Neural cell (in vitro differentiated cells): ENCODE measurements around the gene GOLGA3. TPM values are rescaled to one million over a fixed set of nuclear protein-coding genes. Genes with fewer than 3 reads are reported as not detected.

ENCODE experiments used
- H2AFZ ChIP-seq: fragments of 200-600, 300-800 bp; sonication (generic), shearing (Covaris generic); 2 replicates; pipeline ENCODE4 v1.6.0; 2014; ENCODE audit warnings: low read depth, mild to moderate bottlenecking, antibody characterized with exemption, low read length, moderate library complexity
- H3F3A ChIP-seq: fragments of 200-600 bp; shearing (Covaris generic); 2 replicates; pipeline ENCODE4 v1.6.1; 2016; ENCODE audit warnings: mild to moderate bottlenecking, moderate library complexity, mixed read lengths, antibody characterized with exemption, low read length; ENCODE audit not compliant: insufficient read depth, poor library complexity, severe bottlenecking
- H3K27ac ChIP-seq: fragments of 200-600, 300-800 bp; sonication (generic), shearing (Covaris generic); 2 replicates; pipeline ENCODE4 v1.5.1; 2014; ENCODE audit warnings: mild to moderate bottlenecking, low read length, moderate library complexity
- H3K27me3 ChIP-seq: fragments of 300-800, 200-600 bp; sonication (generic), shearing (Covaris generic); 2 replicates; pipeline ENCODE4 v1.6.0; 2014; ENCODE audit warnings: mild to moderate bottlenecking, low read depth, low read length, moderate library complexity; ENCODE audit not compliant: insufficient read depth
- H3K36me3 ChIP-seq: fragments of 300-800, 200-600 bp; sonication (generic), shearing (Covaris generic); 2 replicates; pipeline ENCODE4 v1.5.1; 2014; ENCODE audit warnings: mild to moderate bottlenecking, antibody characterized with exemption, low read length, moderate library complexity; ENCODE audit not compliant: insufficient read depth
- H3K4me2 ChIP-seq: fragments of 300-800, 200-600 bp; sonication (generic), shearing (Covaris generic); 2 replicates; pipeline ENCODE4 v1.6.0; 2014; ENCODE audit warnings: mild to moderate bottlenecking, low read length
- H3K4me3 ChIP-seq: fragments of 300-800, 200-600 bp; sonication (generic), shearing (Covaris generic); 2 replicates; pipeline ENCODE4 v1.5.1; 2014; ENCODE audit warnings: mild to moderate bottlenecking, low read length, moderate library complexity
- H3K79me2 ChIP-seq: fragments of 200-600 bp; shearing (Covaris generic); replicated peaks from 2 replicates; pipeline ENCODE4 v1.6.0; 2014; ENCODE audit warnings: mild to moderate bottlenecking, low read length, moderate library complexity; ENCODE audit not compliant: insufficient read depth
- H3K9ac ChIP-seq: fragments of 300-800, 200-600 bp; sonication (generic), shearing (Covaris generic); 2 replicates; pipeline ENCODE4 v1.6.1; 2016; ENCODE audit warnings: mild to moderate bottlenecking, low read length, mixed read lengths
- H3K9me2 ChIP-seq: fragments of 200-600 bp; shearing (Covaris generic); 2 replicates; pipeline ENCODE4 v1.6.1; 2016; ENCODE audit warnings: mild to moderate bottlenecking, low read length, mixed read lengths; ENCODE audit not compliant: insufficient read depth
- H3K9me3 ChIP-seq: fragments of 200-600, 300-800 bp; sonication (generic), shearing (Covaris generic); 2 replicates; pipeline ENCODE4 v1.6.1; 2016; ENCODE audit warnings: mild to moderate bottlenecking, mixed run types, low read length, moderate library complexity, mixed read lengths
- H4K20me1 ChIP-seq: fragments of 200-600 bp; shearing (Covaris generic); 2 replicates; pipeline ENCODE4 v1.6.1; 2016; ENCODE audit warnings: mild to moderate bottlenecking, mixed run types; ENCODE audit not compliant: insufficient read depth
- EP300 ChIP-seq: fragments of 450-650 bp; conservative IDR thresholded peaks from 2 replicates; pipeline ENCODE4 v1.6.1; 2014; ENCODE audit warnings: antibody characterized with exemption, mild to moderate bottlenecking, moderate library complexity; ENCODE audit not compliant: poor library complexity, severe bottlenecking
- EZH2 ChIP-seq: fragments of 200-600, 300-800 bp; shearing (Covaris generic), sonication (generic); IDR thresholded peaks from 2 replicates; pipeline ENCODE4 v1.6.1; 2014; ENCODE audit warnings: antibody characterized with exemption, low read length, borderline replicate concordance, mild to moderate bottlenecking; ENCODE audit not compliant: insufficient read depth, poor library complexity, severe bottlenecking
- MXI1 ChIP-seq: fragments of 450-650 bp; conservative IDR thresholded peaks from 2 replicates; pipeline ENCODE4 v1.6.1; 2014; ENCODE audit warnings: antibody characterized with exemption, mild to moderate bottlenecking; ENCODE audit not compliant: poor library complexity, severe bottlenecking
- POLR2AphosphoS5 ChIP-seq: IDR thresholded peaks from 2 replicates; pipeline ENCODE4 v1.6.1; 2012
- RAD21 ChIP-seq: fragments of 450-650 bp; conservative IDR thresholded peaks from 2 replicates; pipeline ENCODE4 v1.6.1; 2014; ENCODE audit warnings: antibody characterized with exemption, mild to moderate bottlenecking, moderate library complexity
- SMC3 ChIP-seq: fragments of 450-650 bp; conservative IDR thresholded peaks from 2 replicates; pipeline ENCODE4 v1.6.1; 2014; ENCODE audit warnings: antibody characterized with exemption, mild to moderate bottlenecking, moderate library complexity; ENCODE audit not compliant: poor library complexity
- TAF1 ChIP-seq: IDR thresholded peaks from 2 replicates; pipeline ENCODE4 v1.6.1; 2012; ENCODE audit warnings: low read depth
- polyA plus RNA-seq: library from polyadenylated mRNA; depleted of rRNA; stranded (reverse); fragments of >200 nt; gene quantifications from 2 replicates; pipeline ENCODE4 v1.2.3, GENCODE V29; 2014
- TF ChIP-seq, protein P1 (sequence below): fragments of 450-650 bp; IDR thresholded peaks from 2 replicates; pipeline ENCODE4 v1.5.1; 2014; ENCODE audit warnings: antibody characterized with exemption, mild to moderate bottlenecking, moderate library complexity; ENCODE audit not compliant: poor library complexity, severe bottlenecking
- TF ChIP-seq, protein P2 (sequence below): IDR thresholded peaks from 2 replicates; pipeline ENCODE4 v1.6.1; 2012; ENCODE audit warnings: borderline replicate concordance

GOLGA3 gene
- polyA plus RNA-seq, 1 donor from 2014 or later = 16.7 TPM

DNA sequence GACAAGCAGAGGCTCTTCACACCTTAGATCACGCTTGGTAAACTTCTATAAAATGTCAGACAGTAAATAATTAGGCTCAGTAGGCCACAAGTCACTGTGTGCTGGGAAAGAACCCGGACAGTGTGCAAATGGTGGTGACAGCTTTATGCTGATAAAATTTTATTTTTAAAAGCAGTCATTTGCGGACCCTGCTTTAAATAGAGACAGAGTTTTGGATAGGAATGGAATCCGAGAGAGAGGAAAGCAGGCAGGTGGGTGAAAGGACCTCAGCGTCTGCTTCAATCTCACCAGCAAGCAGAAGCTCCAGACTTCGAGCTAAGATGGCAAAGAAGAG, 88.4 kb downstream of the GOLGA3 start:
- Histone ChIP-seq H3K9ac (no peak overlapping the region), H3K4me3 (no peak overlapping the region), H2AFZ (no peak overlapping the region), H3K27me3 (no peaks in the 10 kb centered on the region), H3K9me3 (no peaks in the 10 kb centered on the region), H3K9me2 (no peaks in the 10 kb centered on the region), H3K27ac (no peak overlapping the region), H3K4me2 (no peak overlapping the region), H4K20me1 (no peaks in the 10 kb centered on the region), H3F3A (no peaks in the 10 kb centered on the region), H3K36me3 (peaks cover 6% of the 10 kb centered on the region), H3K79me2 (no peaks in the 10 kb centered on the region)
- no peak for TF ChIP-seq RAD21
- TF ChIP-seq SMC3 = no peak
- TF ChIP-seq, protein P1, sequence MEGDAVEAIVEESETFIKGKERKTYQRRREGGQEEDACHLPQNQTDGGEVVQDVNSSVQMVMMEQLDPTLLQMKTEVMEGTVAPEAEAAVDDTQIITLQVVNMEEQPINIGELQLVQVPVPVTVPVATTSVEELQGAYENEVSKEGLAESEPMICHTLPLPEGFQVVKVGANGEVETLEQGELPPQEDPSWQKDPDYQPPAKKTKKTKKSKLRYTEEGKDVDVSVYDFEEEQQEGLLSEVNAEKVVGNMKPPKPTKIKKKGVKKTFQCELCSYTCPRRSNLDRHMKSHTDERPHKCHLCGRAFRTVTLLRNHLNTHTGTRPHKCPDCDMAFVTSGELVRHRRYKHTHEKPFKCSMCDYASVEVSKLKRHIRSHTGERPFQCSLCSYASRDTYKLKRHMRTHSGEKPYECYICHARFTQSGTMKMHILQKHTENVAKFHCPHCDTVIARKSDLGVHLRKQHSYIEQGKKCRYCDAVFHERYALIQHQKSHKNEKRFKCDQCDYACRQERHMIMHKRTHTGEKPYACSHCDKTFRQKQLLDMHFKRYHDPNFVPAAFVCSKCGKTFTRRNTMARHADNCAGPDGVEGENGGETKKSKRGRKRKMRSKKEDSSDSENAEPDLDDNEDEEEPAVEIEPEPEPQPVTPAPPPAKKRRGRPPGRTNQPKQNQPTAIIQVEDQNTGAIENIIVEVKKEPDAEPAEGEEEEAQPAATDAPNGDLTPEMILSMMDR = no peak
- TF ChIP-seq EP300 = no peak
- TF ChIP-seq, protein P2, sequence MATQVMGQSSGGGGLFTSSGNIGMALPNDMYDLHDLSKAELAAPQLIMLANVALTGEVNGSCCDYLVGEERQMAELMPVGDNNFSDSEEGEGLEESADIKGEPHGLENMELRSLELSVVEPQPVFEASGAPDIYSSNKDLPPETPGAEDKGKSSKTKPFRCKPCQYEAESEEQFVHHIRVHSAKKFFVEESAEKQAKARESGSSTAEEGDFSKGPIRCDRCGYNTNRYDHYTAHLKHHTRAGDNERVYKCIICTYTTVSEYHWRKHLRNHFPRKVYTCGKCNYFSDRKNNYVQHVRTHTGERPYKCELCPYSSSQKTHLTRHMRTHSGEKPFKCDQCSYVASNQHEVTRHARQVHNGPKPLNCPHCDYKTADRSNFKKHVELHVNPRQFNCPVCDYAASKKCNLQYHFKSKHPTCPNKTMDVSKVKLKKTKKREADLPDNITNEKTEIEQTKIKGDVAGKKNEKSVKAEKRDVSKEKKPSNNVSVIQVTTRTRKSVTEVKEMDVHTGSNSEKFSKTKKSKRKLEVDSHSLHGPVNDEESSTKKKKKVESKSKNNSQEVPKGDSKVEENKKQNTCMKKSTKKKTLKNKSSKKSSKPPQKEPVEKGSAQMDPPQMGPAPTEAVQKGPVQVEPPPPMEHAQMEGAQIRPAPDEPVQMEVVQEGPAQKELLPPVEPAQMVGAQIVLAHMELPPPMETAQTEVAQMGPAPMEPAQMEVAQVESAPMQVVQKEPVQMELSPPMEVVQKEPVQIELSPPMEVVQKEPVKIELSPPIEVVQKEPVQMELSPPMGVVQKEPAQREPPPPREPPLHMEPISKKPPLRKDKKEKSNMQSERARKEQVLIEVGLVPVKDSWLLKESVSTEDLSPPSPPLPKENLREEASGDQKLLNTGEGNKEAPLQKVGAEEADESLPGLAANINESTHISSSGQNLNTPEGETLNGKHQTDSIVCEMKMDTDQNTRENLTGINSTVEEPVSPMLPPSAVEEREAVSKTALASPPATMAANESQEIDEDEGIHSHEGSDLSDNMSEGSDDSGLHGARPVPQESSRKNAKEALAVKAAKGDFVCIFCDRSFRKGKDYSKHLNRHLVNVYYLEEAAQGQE = no peak
- TF ChIP-seq MXI1 = no peak
- TF ChIP-seq POLR2AphosphoS5 = no peak
- TF ChIP-seq TAF1 = no peak
- no peak for TF ChIP-seq EZH2

DNA sequence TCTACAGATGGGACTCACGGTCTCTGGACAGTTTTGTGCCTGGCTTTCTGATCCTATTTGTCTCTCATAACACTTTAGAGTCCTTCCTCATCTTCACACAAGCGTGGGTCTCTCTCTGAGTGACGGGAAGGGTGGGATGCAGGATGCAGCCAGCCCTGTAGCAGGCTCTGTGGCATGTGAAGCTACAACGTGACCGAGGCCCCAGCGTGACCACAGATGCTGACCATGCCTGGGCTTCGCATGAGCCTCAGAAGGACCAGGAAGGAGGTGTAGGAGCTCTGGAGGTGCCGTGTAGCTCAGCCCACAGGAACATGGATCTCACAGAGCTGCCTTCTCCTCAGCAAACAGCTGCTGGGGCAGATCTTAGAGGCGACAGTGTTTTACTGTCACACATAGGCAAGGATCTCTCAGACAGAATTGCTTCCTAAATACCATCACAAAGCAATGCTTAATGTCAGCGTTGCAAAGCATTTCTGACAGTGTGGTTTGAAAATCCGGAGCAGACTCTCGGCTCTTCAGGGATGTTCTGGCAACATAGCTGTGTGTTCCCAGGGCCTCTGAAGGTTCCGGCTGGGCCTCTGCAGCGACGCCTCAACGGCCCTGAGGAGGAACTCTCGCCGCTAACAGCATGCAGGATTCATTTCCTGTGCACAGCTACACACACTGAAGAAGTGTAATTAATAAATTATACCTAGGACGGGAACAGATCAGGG, 88.9 kb downstream of the GOLGA3 start:
- TF ChIP-seq EP300 = no peak
- no peak for TF ChIP-seq MXI1
- TF ChIP-seq EZH2 = no peak
- TF ChIP-seq TAF1 = no peak
- TF ChIP-seq SMC3 = no peak
- no peak for TF ChIP-seq RAD21
- TF ChIP-seq, protein P1 = no peak
- TF ChIP-seq, protein P2 = no peak
- TF ChIP-seq POLR2AphosphoS5 = no peak
- H3K9me3 ChIP-seq = no peaks in the 10 kb centered on the region
- no peak overlapping the region for H3K27ac ChIP-seq
- no peaks in the 10 kb centered on the region for H3K27me3 ChIP-seq
- H3K4me2 ChIP-seq = no peak overlapping the region
- no peaks in the 10 kb centered on the region for H4K20me1 ChIP-seq
- H3K9me2 ChIP-seq = no peaks in the 10 kb centered on the region
- H3F3A ChIP-seq = no peaks in the 10 kb centered on the region
- no peaks in the 10 kb centered on the region for H3K79me2 ChIP-seq
- H2AFZ ChIP-seq = no peak overlapping the region
- H3K9ac ChIP-seq = no peak overlapping the region
- no peak overlapping the region for H3K4me3 ChIP-seq
- peaks cover 6% of the 10 kb centered on the region for H3K36me3 ChIP-seq
